HUES64 (cell line): Measurements from ENCODE around the gene C1GALT1.
A peak's percentile ranks its signal among the peaks of the same experiment; 100 is the strongest.

ENCODE experiments used
- H3K27ac ChIP-seq: 2 replicates; pipeline ENCODE4 v1.7.0; 2013; ENCODE audit warnings: low read depth, low read length, inconsistent platforms
- H3K27me3 ChIP-seq: 2 replicates; pipeline ENCODE4 v1.6.1; 2013; ENCODE audit warnings: mild to moderate bottlenecking, low read length; ENCODE audit not compliant: insufficient read depth
- H3K36me3 ChIP-seq: 2 replicates; pipeline ENCODE4 v1.6.1; 2013; ENCODE audit warnings: mild to moderate bottlenecking, low read length; ENCODE audit not compliant: insufficient read depth
- H3K4me1 ChIP-seq: 2 replicates; pipeline ENCODE4 v1.6.1; 2013; ENCODE audit warnings: mild to moderate bottlenecking, low read length, moderate library complexity; ENCODE audit not compliant: insufficient read depth
- H3K4me3 ChIP-seq: 2 replicates; pipeline ENCODE4 v1.5.1; 2013; ENCODE audit warnings: mild to moderate bottlenecking, low read length, moderate library complexity
- H3K9ac ChIP-seq: 2 replicates; pipeline ENCODE4 v1.6.1; 2013; ENCODE audit warnings: mild to moderate bottlenecking, low read depth, low read length
- H3K9me3 ChIP-seq: 2 replicates; pipeline ENCODE4 v1.6.1; 2013; ENCODE audit warnings: low read depth, low read length; ENCODE audit not compliant: insufficient read depth
- WGBS: fragments of 150-250, 120-280 bp; methylation state at CpG from one replicate; pipeline ENCODE4 v1.1.7; 2013; ENCODE audit warnings: missing lambda C conversion rate; 5-methylcytosine and 5-hydroxymethylcytosine counted together

The C1GALT1 gene

GRCh38 chr7:7220821-7221220 lies 38.5 kb downstream of the C1GALT1 start:
- Histone ChIP-seq H3K36me3 (peaks cover 51% of the 10 kb centered on the region), H3K9me3 (peaks cover 2% of the 10 kb centered on the region; the same call in 1 of the 2 replicates), H3K27me3 (no peaks in the 10 kb centered on the region), H3K9ac (no peak overlapping the region), H3K4me1 (0 out of 2 replicates have a peak, but pooled peaks cover 7% of the 10 kb centered on the region), H3K27ac (no peak overlapping the region), H3K4me3 (no peak overlapping the region)
- 100% methylated on average over 2 of the region's 3 CpGs for WGBS

GRCh38 chr7:7221599-7222038 lies 39.3 kb downstream of the C1GALT1 start:
- H3K4me1 ChIP-seq, result 0 out of 2 replicates have a peak, but pooled peaks cover 4% of the 10 kb centered on the region
- 85% methylated on average over 2 of the region's 2 CpGs for WGBS
- no peak overlapping the region for H3K9ac ChIP-seq
- H3K27ac ChIP-seq, result no peak overlapping the region
- no peak overlapping the region for H3K4me3 ChIP-seq
- peaks cover 2% of the 10 kb centered on the region; the same call in 1 of the 2 replicates for H3K9me3 ChIP-seq
- H3K36me3 ChIP-seq, result peaks cover 49% of the 10 kb centered on the region
- H3K27me3 ChIP-seq, result no peaks in the 10 kb centered on the region

GRCh38 chr7:7223250-7223649 lies 40.9 kb downstream of the C1GALT1 start:
- H3K4me1 ChIP-seq, result 0 out of 2 replicates have a peak, but pooled peaks cover 5% of the 10 kb centered on the region
- H3K9ac ChIP-seq, result no peak overlapping the region
- WGBS, result 88% methylated on average over 2 of the region's 2 CpGs
- H3K27me3 ChIP-seq, result no peaks in the 10 kb centered on the region
- H3K9me3 ChIP-seq, result peaks cover 2% of the 10 kb centered on the region; the same call in 1 of the 2 replicates
- no peak overlapping the region for H3K27ac ChIP-seq
- H3K4me3 ChIP-seq, result no peak overlapping the region
- H3K36me3 ChIP-seq, result peaks cover 35% of the 10 kb centered on the region

GRCh38 chr7:7226407-7226806 lies 44.1 kb downstream of the C1GALT1 start:
- peaks cover 29% of the 10 kb centered on the region for H3K36me3 ChIP-seq
- H3K27me3 ChIP-seq, result no peaks in the 10 kb centered on the region
- WGBS, result 95% methylated on average over 5 of the region's 5 CpGs
- 0 out of 2 replicates have a peak, but pooled peaks cover 11% of the 10 kb centered on the region for H3K4me1 ChIP-seq
- H3K27ac ChIP-seq, result no peak overlapping the region
- peaks cover 2% of the 10 kb centered on the region; the same call in 1 of the 2 replicates for H3K9me3 ChIP-seq
- no peak overlapping the region for H3K9ac ChIP-seq
- H3K4me3 ChIP-seq, result no peak overlapping the region

- 90% methylated on average over 2 of the region's 2 CpGs for WGBS
Measured at GRCh38 chr7:7228472-7228871, 46.1 kb downstream of the C1GALT1 start.

GRCh38 chr7:7228967-7229366 lies 46.6 kb downstream of the C1GALT1 start:
- Histone ChIP-seq H3K27ac (no peak overlapping the region), H3K9ac (no peak overlapping the region), H3K9me3 (peaks cover 2% of the 10 kb centered on the region; the same call in 1 of the 2 replicates), H3K27me3 (no peaks in the 10 kb centered on the region), H3K4me3 (no peak overlapping the region), H3K36me3 (peaks cover 24% of the 10 kb centered on the region), H3K4me1 (peaks cover 21% of the 10 kb centered on the region)
- WGBS, result 99% methylated on average over 1 of the region's 1 CpG

More at GRCh38 chr7:7228472-7228871, 46.1 kb downstream of the C1GALT1 start:
- no peak overlapping the region for H3K27ac ChIP-seq
- no peak overlapping the region for H3K9ac ChIP-seq
- peaks cover 2% of the 10 kb centered on the region; the same call in 1 of the 2 replicates for H3K9me3 ChIP-seq
- no peaks in the 10 kb centered on the region for H3K27me3 ChIP-seq
- H3K36me3 ChIP-seq, result peaks cover 23% of the 10 kb centered on the region
- H3K4me1 ChIP-seq, result peaks cover 16% of the 10 kb centered on the region
- H3K4me3 ChIP-seq, result no peak overlapping the region

GRCh38 chr7:7231000-7231399 lies 48.7 kb downstream of the C1GALT1 start:
- H3K9me3 ChIP-seq, result no peaks in the 10 kb centered on the region
- H3K36me3 ChIP-seq, result peaks cover 35% of the 10 kb centered on the region
- H3K4me3 ChIP-seq, result no peak overlapping the region
- WGBS, result 95% methylated on average over 1 of the region's 1 CpG
- no peak overlapping the region for H3K9ac ChIP-seq
- H3K27ac ChIP-seq, result no peak overlapping the region
- H3K4me1 ChIP-seq, result peaks cover 40% of the 10 kb centered on the region
- H3K27me3 ChIP-seq, result no peaks in the 10 kb centered on the region

- H3K27ac ChIP-seq, result no peak overlapping the region
- H3K36me3 ChIP-seq, result peaks cover 34% of the 10 kb centered on the region
- H3K4me3 ChIP-seq, result no peak overlapping the region
- no peak overlapping the region for H3K9ac ChIP-seq
- WGBS, result 92% methylated on average over 3 of the region's 3 CpGs
- peaks cover 46% of the 10 kb centered on the region for H3K4me1 ChIP-seq
- no peaks in the 10 kb centered on the region for H3K9me3 ChIP-seq
- no peaks in the 10 kb centered on the region for H3K27me3 ChIP-seq
Measured at GRCh38 chr7:7231865-7232264, 49.5 kb downstream of the C1GALT1 start.

- Histone ChIP-seq H3K27ac (peak overlapping the region; percentile 7; the same call in 1 of the 2 replicates), H3K4me1 (peaks cover 55% of the 10 kb centered on the region), H3K36me3 (peaks cover 67% of the 10 kb centered on the region), H3K4me3 (no peak overlapping the region), H3K9ac (0 out of 2 replicates have a peak overlapping the region, but pooled peaks have one; percentile 14), H3K27me3 (no peaks in the 10 kb centered on the region), H3K9me3 (no peaks in the 10 kb centered on the region)
- 85% methylated on average over 3 of the region's 3 CpGs for WGBS
Measured at GRCh38 chr7:7235347-7235746, 53.0 kb downstream of the C1GALT1 start.

GRCh38 chr7:7236041-7236440 lies 53.7 kb downstream of the C1GALT1 start:
- Histone ChIP-seq H3K4me1 (peaks cover 55% of the 10 kb centered on the region), H3K27ac (0 out of 2 replicates have a peak overlapping the region, but pooled peaks have one; percentile 5), H3K9me3 (no peaks in the 10 kb centered on the region), H3K4me3 (no peak overlapping the region), H3K9ac (no peak overlapping the region), H3K27me3 (no peaks in the 10 kb centered on the region), H3K36me3 (peaks cover 70% of the 10 kb centered on the region)
- 96% methylated on average over 1 of the region's 1 CpG for WGBS

- H3K36me3 ChIP-seq, result peaks cover 77% of the 10 kb centered on the region
- no peaks in the 10 kb centered on the region for H3K9me3 ChIP-seq
- H3K27ac ChIP-seq, result peak overlapping the region; percentile 76; the same call in 1 of the 2 replicates
- H3K4me1 ChIP-seq, result peaks cover 55% of the 10 kb centered on the region
- WGBS, result 69% methylated on average over 4 of the region's 4 CpGs
- no peaks in the 10 kb centered on the region for H3K27me3 ChIP-seq
- no peak overlapping the region; the same call in 1 of the 2 replicates for H3K9ac ChIP-seq
- peak overlapping the region; percentile 5; the same call in 1 of the 2 replicates for H3K4me3 ChIP-seq
Measured at GRCh38 chr7:7237201-7237977, 55.0 kb downstream of the C1GALT1 start.
